H1 (cell line): Measurements from ENCODE around the gene CEP104. TPM values are rescaled to one million over a fixed set of nuclear protein-coding genes. Genes with fewer than 3 reads are reported as not detected.

ENCODE experiments used
- BACH1 ChIP-seq: IDR thresholded peaks from 2 replicates; pipeline ENCODE4 v1.6.1; 2012; ENCODE audit warnings: low read length, improper control_type of control experiment
- CBX5 ChIP-seq: fragments of 300-800, 300-1000 bp; sonication (generic); IDR thresholded peaks from 2 replicates; pipeline ENCODE4 v1.7.1; 2016; ENCODE audit warnings: antibody characterized with exemption, low read length, low read depth
- EP300 ChIP-seq, 2 experiments: IDR thresholded peaks; 1 replicate in 1 of 2; 2 replicates in 1 of 2; pipeline ENCODE4 v1.6.1; 2011 to 2012; ENCODE audit warnings: low read depth in 2 of 2, low read length in 2 of 2, mild to moderate bottlenecking in 2 of 2, borderline replicate concordance in 1 of 2, inconsistent platforms in 1 of 2, moderate library complexity in 1 of 2
- HDAC6 ChIP-seq: IDR thresholded peaks from one replicate; pipeline ENCODE4 v1.7.1; 2012; ENCODE audit warnings: low read depth, mild to moderate bottlenecking, inconsistent platforms, low read length, moderate library complexity
- NANOG ChIP-seq: IDR thresholded peaks from 2 replicates; pipeline ENCODE4 v1.6.1; 2011; ENCODE audit warnings: low read length, low read depth, mild to moderate bottlenecking, inconsistent platforms; ENCODE audit not compliant: insufficient read depth, poor library complexity, severe bottlenecking
- RFX5 ChIP-seq: IDR thresholded peaks from 2 replicates; pipeline ENCODE4 v1.6.1; 2011; ENCODE audit warnings: low read depth, low read length, improper control_type of control experiment, borderline replicate concordance
- TAF7 ChIP-seq: optimal IDR thresholded peaks from 2 replicates; pipeline ENCODE3; 2011; ENCODE audit warnings: low read depth, mild to moderate bottlenecking, inconsistent platforms, low read length, moderate library complexity, borderline replicate concordance
- ZNF274 ChIP-seq: IDR thresholded peaks from 2 replicates; pipeline ENCODE4 v1.7.0; 2012; ENCODE audit warnings: low read length, borderline replicate concordance; ENCODE audit errors: extremely low read depth
- polyA plus RNA-seq, 7 experiments: library from polyadenylated mRNA; depleted of rRNA in 3 of 7; stranded (reverse) in 5 of 7; unstranded in 2 of 7; fragments of >200 nt in 5 of 7; fragments of 200-250 nt in 2 of 7; gene quantifications; 1 replicate in 5 of 7; 2 replicates in 1 of 7; 4 replicates in 1 of 7; pipeline versions ENCODE4 v1.2.1 to v1.2.3, GENCODE V29; 2011 to 2013; ENCODE audit warnings: missing spikeins in 2 of 7, mixed read lengths in 2 of 7
- total RNA-seq: library from RNA; stranded (reverse); fragmentation: NEBNext Ultra II Directional; extraction: Animal tissue kit (Norgen Biotek cat#: 25700); gene quantifications from 2 replicates; pipeline ENCODE4 v1.2.1, GENCODE V29; 2021
- TF ChIP-seq, protein P1 (sequence below): IDR thresholded peaks from 2 replicates; pipeline ENCODE4 v1.6.1; 2011; ENCODE audit warnings: low read length, improper control_type of control experiment
- TF ChIP-seq, protein P2 (sequence below): IDR thresholded peaks from 2 replicates; pipeline ENCODE4 v1.6.1; 2011; ENCODE audit warnings: low read depth, mild to moderate bottlenecking, low read length; ENCODE audit not compliant: insufficient read depth

CEP104 gene
- total and polyA plus RNA-seq, 2 of the 8 experiments (the other 6 are each of a cell fraction or from before 2014, with no cell fraction given): 8.0 to 43.9 TPM

DNA sequence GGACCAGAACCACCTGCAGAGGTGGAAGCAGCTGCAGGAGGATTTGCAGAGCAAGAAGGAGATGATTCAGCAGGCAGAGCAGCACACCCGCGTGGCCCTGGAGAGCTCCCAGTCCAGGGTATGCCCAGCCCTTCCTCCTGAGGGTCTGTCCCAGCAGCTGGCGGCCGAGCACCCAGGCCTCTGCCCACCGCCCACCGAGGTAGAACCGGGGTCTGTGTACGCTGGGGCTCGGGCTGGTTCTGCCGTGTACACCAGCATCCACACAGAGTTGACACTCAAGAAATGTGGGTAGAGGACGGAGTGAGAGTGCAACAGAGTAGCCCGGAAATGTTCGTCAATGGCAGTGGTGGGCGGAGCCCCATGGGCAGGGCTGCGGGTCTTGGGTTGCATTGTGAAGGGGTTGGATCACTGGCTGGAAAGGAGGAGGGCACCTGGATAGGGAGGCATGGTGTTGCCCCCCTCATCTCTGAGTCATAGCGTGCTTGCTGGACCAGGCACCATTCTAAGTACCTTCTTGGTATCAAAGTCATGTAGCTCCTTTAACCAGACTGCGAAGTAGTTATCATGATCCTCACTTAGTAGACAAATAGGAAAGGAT lies 89.6 kb downstream of the CEP104 start (continued):
- TF ChIP-seq, protein P1, sequence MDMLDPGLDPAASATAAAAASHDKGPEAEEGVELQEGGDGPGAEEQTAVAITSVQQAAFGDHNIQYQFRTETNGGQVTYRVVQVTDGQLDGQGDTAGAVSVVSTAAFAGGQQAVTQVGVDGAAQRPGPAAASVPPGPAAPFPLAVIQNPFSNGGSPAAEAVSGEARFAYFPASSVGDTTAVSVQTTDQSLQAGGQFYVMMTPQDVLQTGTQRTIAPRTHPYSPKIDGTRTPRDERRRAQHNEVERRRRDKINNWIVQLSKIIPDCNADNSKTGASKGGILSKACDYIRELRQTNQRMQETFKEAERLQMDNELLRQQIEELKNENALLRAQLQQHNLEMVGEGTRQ: no peak
- TF ChIP-seq ZNF274 (no peak), EP300 (IDR thresholded peaks at IDR 0.05; ENCODE audit: borderline replicate concordance in 1 of 2, low read depth in 2 of 2, low read length in 2 of 2) (no peak), CBX5 (no peak), TAF7 (no peak), NANOG (no peak), BACH1 (no peak), RFX5 (no peak), HDAC6 (no peak)
- TF ChIP-seq, protein P2, sequence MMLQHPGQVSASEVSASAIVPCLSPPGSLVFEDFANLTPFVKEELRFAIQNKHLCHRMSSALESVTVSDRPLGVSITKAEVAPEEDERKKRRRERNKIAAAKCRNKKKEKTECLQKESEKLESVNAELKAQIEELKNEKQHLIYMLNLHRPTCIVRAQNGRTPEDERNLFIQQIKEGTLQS: no peak
- TF ChIP-seq, all 59 proteins: peak for 0
